Transverse colon (tissue), 4 donors: ENCODE measurements around the gene OPTC.

Experiments used
- EP300 ChIP-seq: sonication (generic); formaldehyde crosslinking; IDR thresholded peaks from one replicate; pipeline ENCODE4 v1.6.1; 2017; ENCODE audit warnings: antibody characterized with exemption, low read depth
- POLR2A ChIP-seq: fragments of 450-650 bp; IDR thresholded peaks from one replicate; pipeline ENCODE4 v1.6.1; 2016; ENCODE audit warnings: antibody characterized with exemption, mild to moderate bottlenecking, moderate library complexity
- POLR2AphosphoS5 ChIP-seq, 3 donors: sonication (generic); formaldehyde crosslinking; IDR thresholded peaks; one replicate each; pipeline ENCODE4 v1.6.1; 2016; ENCODE audit warnings: antibody characterized with exemption in 3 of 3
- TF ChIP-seq, protein P1 (sequence below), 5 experiments: fragments of 200-600 bp in 3 of 5; fragments of 450-650 bp in 2 of 5; sonication (generic) in 3 of 5; IDR thresholded peaks; 1 replicate in 2 of 5; 2 replicates in 3 of 5; pipeline ENCODE4 v1.5.1; 2016 to 2017; ENCODE audit warnings: antibody characterized with exemption in 5 of 5, inconsistent platforms in 3 of 5, mild to moderate bottlenecking in 2 of 5, moderate library complexity in 1 of 5

DNA sequence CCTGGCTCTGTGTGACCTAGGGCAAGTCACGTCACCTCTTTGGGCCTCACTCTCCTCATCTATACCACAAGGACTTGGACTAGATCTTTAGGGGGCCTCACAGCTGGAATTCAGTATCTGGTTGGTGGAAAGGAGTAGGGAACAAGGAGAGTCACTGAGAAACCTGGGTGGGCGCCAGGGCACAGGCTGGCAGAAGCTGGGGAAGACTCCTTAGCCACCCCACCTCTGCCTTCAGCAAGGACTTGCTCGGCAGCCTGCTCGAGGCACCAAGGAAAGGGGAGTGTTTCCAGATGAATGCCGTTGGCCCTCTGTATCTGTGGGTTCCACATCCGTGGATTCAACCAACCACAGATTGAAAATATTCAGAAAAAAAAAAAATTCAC is 1.2 kb upstream of the OPTC start:
- TF ChIP-seq, protein P1, sequence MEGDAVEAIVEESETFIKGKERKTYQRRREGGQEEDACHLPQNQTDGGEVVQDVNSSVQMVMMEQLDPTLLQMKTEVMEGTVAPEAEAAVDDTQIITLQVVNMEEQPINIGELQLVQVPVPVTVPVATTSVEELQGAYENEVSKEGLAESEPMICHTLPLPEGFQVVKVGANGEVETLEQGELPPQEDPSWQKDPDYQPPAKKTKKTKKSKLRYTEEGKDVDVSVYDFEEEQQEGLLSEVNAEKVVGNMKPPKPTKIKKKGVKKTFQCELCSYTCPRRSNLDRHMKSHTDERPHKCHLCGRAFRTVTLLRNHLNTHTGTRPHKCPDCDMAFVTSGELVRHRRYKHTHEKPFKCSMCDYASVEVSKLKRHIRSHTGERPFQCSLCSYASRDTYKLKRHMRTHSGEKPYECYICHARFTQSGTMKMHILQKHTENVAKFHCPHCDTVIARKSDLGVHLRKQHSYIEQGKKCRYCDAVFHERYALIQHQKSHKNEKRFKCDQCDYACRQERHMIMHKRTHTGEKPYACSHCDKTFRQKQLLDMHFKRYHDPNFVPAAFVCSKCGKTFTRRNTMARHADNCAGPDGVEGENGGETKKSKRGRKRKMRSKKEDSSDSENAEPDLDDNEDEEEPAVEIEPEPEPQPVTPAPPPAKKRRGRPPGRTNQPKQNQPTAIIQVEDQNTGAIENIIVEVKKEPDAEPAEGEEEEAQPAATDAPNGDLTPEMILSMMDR (IDR thresholded peaks at IDR 0.05) = no peak
- TF ChIP-seq EP300 (no peak), POLR2AphosphoS5 (IDR thresholded peaks at IDR 0.05) (no peak), POLR2A (no peak)
